Right renal cortex interstitium (tissue), 3 donors: ENCODE results near the gene ARHGAP45. TPM values are rescaled to one million over a fixed set of nuclear protein-coding genes. Genes with fewer than 3 reads are reported as not detected.
"Not testable (repeated sequence)": the region's sequence is repeated elsewhere in the genome, so short reads cannot be mapped to it uniquely, and the experiment has no call there.

Experiments
- DNase-seq, 3 donors: peaks; one replicate each; pipeline ENCODE4 v3.0.0-alpha.2; 2013; ENCODE audit warnings: low read depth in 3 of 3, low spot score in 2 of 3
- polyA plus RNA-seq, 3 donors: library from polyadenylated mRNA; unstranded; fragments of 120-200 nt; gene quantifications; one replicate each; pipeline ENCODE4 v1.2.1, GENCODE V29; 2013; ENCODE audit not compliant: insufficient read length in 3 of 3

The ARHGAP45 gene, protein sequence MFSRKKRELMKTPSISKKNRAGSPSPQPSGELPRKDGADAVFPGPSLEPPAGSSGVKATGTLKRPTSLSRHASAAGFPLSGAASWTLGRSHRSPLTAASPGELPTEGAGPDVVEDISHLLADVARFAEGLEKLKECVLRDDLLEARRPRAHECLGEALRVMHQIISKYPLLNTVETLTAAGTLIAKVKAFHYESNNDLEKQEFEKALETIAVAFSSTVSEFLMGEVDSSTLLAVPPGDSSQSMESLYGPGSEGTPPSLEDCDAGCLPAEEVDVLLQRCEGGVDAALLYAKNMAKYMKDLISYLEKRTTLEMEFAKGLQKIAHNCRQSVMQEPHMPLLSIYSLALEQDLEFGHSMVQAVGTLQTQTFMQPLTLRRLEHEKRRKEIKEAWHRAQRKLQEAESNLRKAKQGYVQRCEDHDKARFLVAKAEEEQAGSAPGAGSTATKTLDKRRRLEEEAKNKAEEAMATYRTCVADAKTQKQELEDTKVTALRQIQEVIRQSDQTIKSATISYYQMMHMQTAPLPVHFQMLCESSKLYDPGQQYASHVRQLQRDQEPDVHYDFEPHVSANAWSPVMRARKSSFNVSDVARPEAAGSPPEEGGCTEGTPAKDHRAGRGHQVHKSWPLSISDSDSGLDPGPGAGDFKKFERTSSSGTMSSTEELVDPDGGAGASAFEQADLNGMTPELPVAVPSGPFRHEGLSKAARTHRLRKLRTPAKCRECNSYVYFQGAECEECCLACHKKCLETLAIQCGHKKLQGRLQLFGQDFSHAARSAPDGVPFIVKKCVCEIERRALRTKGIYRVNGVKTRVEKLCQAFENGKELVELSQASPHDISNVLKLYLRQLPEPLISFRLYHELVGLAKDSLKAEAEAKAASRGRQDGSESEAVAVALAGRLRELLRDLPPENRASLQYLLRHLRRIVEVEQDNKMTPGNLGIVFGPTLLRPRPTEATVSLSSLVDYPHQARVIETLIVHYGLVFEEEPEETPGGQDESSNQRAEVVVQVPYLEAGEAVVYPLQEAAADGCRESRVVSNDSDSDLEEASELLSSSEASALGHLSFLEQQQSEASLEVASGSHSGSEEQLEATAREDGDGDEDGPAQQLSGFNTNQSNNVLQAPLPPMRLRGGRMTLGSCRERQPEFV
- 10 to 100 TPM in 1 of 3 donors, 1 to 10 TPM in 2; 7.2 to 10.6 (median 9.1) TPM for polyA plus RNA-seq

DNA sequence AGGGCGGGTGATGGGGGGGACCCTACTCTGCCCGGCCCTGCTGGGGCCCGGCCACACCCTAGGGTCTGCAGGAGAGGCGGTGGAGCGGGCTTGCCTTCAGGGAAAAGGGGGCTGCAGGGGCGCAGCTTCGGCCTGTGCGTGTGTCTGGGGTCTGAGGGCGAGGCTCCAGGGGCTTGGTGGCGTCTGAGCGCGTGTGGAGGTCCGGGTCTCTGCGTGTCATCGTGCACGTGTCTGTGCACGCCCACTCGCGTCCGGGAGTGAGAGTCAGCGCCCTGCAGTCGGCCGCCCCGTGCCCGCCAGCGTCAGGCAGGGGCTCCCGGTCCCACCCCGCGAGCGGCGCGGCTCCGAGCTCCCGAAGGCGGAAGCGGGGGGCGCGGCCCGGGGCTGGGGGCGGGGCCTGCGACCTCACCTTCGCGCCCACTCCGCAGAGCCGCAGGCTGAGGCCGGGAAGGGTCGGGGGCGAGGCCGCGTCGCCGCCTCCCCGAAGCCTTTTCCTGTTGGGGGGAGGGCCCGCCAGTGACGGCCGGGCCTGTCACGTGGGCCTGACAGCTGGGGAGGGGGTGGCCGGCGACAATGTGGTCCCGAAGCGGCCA lies at the start of gene ARHGAP45:
TSS of gene ARHGAP45 (plus strand) at position 420 of the 593 bp plus-strand sequence. CDS start 239 bp downstream, outside the sequence.
- DNase-seq = no peak

DNA sequence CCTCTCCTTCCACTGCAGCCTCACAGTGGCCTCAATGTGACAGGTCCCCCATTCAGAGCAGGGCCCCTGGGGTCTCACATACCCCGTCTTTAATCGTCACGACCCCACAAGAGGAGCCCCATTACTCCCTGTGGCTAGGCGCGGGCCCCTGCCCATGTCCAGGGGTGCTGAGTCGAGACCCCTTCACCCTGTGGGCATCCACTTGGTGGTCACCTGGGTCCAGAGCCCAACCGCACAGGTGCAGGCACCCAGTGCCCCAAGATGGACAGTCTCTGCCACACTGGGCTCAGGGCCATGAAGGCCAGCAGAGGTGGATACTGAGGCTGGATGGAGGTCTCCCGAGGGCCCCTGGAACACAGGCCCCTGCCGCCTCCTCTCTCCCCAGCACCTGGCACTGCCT lies 49.1 kb upstream of the ARHGAP45 start:
- no peak for DNase-seq

DNA sequence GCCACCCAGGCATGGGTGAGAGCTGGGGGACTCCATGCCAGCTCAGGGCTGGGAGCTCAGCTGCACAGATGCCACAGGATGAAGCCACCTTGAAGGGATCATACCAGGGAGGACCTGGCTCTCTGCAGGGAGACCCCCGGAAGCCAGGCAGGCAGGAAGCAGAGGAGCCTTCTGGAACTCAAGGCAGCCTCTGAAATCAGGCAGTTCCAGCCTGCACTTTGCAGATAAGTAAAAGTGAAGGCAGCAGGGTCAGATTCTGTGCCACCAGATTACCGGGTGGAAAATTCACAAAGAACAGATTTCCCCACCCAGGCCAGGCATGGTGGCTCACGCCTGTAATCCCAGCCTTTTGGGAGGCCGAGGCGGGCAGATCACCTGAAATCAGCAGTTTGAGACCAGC lies 48.6 kb upstream of the ARHGAP45 start:
- no peak for DNase-seq

DNA sequence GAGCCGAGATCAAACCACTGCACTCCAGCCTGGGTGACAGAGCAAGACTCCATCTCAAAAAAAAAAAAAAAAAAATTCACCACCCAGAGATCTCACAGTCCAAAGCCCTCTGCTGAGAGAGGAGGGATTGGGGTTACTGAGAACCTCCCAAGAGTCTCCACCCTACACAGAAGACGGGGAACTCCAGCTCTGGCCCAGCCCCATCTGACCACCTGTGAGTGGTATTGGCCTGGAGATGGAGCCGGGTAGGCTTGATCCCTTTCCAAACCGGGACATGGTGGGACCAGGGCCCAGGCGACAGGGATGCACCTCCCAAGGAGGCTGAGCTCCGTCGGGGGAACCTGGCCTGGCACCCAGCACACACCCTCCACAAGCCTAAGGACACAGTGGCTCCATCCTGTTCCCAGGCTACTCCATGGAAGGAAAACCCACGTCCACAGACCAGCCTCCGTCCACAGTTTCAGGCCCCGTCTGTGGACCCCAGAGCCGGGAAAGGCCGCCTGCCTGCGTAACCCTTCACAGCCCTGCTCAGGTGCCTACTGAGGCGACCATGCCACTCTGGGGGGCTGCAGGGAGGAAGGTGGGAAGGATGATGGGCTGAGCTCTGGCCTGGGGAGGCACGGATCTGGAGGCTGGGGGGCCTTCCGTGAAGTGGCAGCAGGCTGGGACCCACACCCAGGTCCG lies 47.9 kb upstream of the ARHGAP45 start:
- no peak for DNase-seq

DNA sequence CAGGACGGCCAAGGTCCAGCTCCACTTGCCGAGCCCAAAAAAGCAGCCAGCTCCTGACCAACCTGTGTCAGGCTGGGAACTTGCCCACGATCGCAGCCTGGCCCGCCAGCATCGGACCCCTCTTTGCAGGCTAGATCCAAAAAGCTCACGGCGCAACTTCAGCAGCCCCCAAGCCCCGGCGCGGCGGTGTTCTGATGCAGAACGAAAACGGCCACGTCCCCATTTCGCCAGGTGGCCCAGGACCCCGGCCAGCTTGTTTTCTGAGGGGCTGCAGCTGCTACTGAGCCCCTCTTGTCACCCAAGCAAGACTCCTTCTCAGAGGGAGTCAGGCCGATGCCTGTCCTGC lies 47.4 kb upstream of the ARHGAP45 start:
- no peak for DNase-seq

DNA sequence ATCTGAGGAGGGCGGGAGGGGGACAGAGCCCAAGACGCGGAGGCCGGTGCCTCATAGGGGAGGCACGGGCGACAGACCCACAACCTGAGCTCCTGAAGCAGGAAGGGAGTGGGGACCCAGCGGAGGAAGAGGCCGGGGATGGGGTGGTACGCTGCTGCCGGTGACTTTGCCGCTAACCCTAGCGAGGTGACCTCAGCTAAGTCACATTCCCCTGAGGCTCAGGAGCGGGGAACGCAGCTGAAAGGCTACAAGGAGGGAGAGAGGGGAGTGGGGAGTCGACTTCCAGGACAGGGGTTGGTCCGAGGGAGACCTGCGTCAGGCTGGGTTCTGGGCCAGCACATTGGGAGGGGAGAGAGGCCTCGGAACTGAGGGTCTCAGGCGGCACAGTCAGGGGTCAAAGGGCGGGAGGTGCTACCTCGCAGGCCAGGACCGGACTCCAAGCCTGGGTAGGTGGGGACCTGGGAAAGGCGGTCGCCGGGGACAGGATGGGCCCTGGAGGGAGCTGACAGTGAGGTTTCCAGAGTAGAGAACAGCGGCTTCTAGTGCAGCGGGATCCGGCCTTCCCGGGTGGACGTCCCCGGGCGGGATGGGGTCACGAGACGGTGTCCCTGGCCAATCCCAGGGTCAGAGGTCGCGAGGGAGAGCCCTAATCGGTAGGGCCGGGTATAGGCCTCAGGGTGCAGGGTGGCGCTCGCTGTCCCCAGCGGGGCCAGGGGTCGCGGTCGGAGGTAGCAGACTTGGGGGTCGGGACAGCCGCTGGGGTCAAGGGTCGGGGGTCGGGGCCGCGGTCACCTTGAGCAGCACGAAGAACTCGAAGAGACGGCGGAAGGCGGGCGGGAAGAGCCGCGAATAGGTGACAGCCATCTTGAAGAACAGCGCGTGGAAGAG lies 46.7 kb upstream of the ARHGAP45 start:
- no peak for DNase-seq

DNA sequence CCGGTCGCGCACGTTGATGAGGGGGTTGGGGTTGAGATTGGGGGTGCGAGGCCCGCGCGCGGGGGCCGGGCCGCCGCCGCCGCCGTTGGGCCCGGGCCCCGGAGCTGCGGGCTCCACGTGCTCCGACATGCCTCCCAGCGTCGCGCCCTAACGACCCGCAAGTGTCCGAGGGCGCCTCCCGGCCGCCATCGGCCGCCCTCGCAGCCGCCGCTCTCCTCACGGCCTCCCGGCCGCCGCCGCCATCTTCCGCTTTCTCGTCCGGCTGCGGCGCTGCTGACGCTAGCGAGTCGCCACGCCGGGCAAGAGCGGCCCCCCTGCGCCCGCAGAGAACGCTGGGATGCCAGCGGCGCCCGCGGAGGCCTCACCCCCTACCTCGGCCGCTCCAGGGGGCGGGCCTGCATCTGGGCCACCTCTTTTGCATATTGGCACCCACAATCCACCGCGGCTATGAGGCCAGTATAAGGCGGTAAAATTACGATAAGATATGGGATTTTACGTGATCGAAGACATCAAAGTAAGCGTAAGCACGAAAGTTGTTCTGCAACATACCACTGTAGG lies 46.0 kb upstream of the ARHGAP45 start, which contains the start of gene TMEM259:
TSS of gene TMEM259 (minus strand) at position 256 of the 558 bp plus-strand sequence. CDS start at position 129, 127 bp downstream.
- DNase-seq = peak; percentile 92 to 97 (median 96)

DNA sequence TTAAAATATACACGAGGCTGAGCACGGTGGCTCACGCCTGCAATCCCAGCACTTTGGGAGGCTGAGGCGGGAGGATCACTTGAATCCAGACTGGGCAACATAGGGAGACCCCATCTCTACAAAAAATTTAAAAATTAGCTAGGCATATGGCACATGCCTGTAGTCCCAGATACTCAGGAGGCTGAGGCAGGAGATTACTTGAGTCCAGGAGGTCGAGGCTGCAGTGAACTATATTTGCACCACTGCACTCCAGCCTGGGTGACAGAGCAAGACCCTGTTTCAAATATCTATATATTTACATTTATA lies 43.1 kb upstream of the ARHGAP45 start:
- DNase-seq = not testable (repeated sequence)

DNA sequence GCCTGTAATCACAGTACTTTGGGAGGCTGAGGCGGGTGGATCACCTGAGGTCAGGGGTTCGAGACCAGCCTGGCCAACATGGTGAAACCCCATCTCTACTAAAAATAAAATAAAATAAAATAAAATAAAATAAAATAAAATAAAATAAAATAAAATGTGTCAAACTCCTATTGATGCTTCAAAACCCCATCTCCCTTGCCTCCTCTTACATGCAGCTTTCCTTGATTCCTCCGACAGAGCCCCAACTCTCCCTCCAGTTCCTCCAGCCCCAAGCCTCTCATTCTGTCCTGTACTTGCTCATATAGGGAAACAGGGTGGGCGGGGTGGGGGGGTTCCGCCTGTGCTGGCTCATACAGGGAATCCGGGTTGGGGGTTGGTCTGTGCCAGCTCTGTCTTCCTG lies 41.9 kb upstream of the ARHGAP45 start:
- DNase-seq = not testable (repeated sequence)

DNA sequence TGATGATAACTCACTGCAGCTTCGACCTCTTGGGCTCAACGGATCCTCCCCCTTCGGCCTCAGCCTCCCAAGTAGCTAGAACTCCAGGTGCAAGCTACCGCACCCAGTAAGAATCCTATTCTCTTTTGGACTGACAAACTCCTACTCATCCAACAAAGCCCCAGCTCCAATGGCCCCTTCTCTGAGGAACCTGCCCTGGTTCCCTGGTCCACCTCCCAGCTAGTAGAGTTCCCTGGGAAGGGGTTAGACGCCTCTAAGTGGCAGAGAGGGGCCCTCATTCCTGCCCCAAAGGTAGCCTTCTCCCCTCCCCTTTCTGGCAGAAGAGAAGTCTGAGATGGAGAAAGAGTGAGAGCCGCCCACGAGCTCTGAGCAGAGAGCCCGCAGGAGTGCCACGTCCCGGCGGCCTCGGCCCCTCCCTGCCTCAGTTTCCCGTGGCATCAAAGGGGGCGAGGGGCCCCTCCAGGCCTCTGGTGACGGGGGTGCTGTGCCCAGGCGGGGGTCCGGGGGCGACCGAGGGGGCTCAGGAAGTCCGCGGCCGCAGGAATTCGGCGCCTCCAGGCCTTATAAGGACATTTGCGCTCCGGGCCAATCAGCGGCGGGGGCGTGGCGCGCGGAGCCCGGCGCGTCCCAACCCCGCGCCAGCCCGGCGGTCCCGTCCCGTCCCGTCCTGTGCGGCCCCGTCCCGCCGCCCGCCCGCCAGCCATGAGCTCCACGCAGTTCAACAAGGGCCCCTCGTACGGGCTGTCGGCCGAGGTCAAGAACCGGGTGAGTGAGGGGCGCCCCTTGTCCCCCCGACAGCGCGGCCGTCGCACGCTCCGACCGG lies 40.8 kb upstream of the ARHGAP45 start, which contains the start of gene CNN2:
TSS of gene CNN2 (plus strand) at position 649 of the 823 bp plus-strand sequence. CDS start at position 703, 54 bp downstream.
- peak in 1 of 3 donors; percentile 72 for DNase-seq

DNA sequence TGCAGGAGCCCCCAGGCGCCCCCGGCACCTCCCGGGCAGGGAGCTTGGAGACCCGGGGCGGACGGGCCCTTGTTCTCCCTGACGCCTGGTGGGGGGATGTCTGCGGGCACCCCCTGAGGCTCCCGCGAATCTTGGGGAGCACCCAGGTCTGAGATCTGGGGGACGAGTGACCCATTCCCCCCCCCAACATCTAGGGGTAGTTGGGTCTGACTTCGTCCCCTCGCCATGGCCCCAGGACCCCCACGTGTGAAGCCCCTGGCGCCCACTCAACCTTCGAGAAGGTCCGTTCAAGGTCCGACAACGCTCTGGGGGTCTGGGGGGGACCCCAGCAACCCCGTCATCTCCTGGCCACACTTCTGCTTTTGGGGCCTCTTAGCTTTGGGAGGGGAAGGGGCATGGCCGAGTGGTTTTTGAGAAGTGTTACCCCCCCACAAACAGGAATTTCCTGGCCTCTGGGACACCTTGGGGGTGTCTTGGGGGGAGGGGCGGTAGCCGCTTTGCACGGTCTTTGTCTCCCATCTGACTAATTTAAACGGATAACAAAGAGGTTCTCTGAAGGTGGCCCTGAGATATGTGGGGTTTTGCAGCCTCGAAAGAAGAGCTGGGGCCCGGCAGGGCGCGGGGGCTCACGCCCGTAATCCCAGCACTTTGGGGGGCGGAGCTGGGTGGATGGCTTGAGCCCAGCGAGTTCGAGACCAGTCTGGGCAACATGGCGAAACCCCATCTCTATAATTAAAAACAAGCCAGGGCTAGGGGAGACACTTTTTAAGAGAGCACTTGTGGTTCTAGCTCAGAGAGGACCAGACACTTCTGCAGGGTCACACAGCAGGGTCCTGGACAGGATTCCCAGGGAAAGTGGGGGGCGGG lies 40.0 kb upstream of the ARHGAP45 start:
- DNase-seq = no peak

DNA sequence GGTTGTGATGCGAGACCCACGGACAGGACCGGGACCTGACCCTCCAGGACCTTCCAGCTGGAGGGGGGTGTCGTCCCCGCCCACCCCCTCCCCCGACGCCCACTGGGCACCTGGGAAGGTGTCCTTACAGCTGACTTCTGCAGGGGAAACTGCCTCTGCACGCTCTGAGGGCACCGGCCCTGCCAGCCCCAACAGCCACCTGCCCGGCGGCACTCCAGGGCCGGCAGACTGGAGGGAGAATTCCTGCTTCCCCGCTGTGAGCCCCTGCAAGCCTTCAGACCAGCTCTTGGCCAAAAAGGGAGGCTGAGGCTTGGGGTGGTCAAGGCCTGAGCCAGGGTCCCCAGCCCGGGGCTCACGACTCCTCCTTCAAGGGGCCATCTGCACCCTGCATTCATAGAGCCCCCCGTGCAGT lies 39.3 kb upstream of the ARHGAP45 start:
- DNase-seq = no peak

DNA sequence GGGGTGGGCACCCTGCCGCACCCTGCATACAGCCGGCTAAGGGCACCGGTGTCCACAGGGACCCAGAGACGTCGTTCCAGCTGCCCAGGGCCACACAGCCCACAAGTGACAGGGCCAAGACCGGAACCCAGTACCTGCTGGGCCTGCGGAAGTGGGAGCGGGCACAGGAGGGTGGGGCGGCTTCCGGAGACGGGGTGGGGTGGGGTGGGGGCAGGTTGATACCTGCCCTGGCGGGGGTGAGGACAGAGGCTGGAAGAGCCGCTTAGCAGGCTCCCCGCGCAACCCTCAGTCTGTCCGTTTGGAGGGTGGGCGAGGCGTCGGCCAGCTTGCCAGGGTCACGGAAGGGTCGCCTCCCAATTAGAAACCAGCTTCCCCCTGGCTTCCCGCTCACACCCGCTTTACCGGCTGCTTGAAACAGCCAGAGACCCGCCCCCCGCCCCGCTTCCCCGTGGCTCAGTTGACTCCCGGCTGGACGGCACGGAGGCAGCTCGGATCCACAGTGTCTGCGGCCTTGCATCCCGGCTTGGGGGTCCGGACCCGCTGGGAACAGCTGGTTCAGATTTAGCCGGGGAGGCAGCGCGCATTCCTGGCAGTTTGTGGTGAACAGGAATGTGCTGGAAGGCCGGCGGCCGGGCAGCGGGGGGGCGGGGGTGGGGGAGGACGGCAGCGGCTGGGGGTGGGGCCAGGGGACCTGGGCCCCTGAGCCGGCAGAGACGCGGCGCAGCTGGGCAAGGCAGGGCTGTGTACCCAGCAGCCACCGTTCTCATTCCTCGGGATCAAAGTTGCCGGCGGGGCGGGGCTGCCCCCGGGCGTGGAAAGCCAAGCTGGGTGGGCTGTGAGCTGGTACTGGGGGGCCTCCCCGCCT lies 38.7 kb upstream of the ARHGAP45 start:
- peak in 1 of 3 donors; percentile 72 for DNase-seq

DNA sequence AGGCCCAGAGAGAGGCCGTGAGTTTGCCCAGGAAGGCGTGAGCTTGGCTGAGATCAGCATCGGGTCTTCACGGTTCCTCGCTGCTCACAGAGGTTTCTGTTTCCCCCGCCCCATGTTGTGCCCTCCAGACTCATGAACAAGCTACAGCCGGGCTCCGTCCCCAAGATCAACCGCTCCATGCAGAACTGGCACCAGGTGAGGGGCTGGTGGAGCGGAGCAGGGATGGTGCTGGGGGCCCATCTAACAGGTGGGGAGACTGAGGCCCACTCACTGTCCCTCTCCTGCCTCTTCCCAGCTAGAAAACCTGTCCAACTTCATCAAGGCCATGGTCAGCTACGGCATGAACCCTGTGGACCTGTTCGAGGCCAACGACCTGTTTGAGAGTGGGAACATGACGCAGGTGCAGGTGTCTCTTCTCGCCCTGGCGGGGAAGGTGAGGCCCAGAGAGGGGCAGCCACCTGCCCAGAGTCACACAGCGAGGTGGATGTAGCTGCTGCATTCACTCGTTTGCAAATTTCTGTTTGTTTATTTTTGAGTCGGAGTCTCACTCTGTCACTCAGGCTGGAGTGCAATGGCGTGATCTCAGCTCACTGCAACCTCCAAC lies 34.6 kb upstream of the ARHGAP45 start:
- no peak for DNase-seq

DNA sequence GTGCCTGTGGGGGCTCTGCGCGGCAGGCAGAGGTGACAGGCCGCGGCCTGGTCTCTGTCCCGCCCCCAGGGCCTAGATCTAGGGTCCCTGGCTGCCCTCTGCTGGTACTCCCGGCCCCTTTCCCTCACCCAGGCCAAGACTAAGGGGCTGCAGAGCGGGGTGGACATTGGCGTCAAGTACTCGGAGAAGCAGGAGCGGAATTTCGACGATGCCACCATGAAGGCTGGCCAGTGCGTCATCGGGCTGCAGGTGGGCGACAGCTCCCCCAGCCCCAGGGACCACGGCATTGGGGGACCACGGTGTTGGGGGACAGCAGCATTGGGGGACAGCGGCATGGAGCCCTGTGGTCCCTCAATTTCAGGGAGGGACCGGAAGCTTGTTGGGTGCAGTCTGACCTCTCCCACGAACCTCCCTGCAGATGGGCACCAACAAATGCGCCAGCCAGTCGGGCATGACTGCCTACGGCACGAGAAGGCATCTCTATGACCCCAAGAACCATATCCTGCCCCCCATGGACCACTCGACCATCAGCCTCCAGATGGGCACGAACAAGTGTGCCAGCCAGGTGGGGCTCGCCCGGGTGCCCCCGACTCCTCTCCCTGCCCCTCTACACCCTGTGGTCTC lies 30.9 kb upstream of the ARHGAP45 start:
- DNase-seq = no peak
